Esophagus (tissue), 2 donors: Measurements from ENCODE around the gene HAUS7. TPM values are rescaled to one million over a fixed set of nuclear protein-coding genes. Genes with fewer than 3 reads are reported as not detected.

ENCODE experiments used
- H3K27ac ChIP-seq, 2 donors: one replicate each; pipeline ENCODE4 v1.5.1; 2013; ENCODE audit warnings: low read depth in 2 of 2, mild to moderate bottlenecking in 2 of 2, inconsistent platforms in 1 of 2, low read length in 1 of 2, moderate library complexity in 1 of 2
- H3K27me3 ChIP-seq, 2 donors: one replicate each; pipeline ENCODE4 v1.6.1; 2013; ENCODE audit warnings: low read length in 2 of 2, control low read depth in 1 of 2, mild to moderate bottlenecking in 1 of 2; ENCODE audit not compliant: insufficient read depth in 2 of 2, control insufficient read depth in 1 of 2
- H3K36me3 ChIP-seq, 2 donors: one replicate each; pipeline ENCODE4 v1.6.1; 2013; ENCODE audit warnings: low read length in 1 of 2; ENCODE audit not compliant: control insufficient read depth in 2 of 2, insufficient read depth in 2 of 2
- H3K4me1 ChIP-seq, 2 donors: one replicate each; pipeline ENCODE4 v1.6.1; 2013; ENCODE audit warnings: low read length in 1 of 2; ENCODE audit not compliant: control insufficient read depth in 2 of 2, insufficient read depth in 2 of 2
- H3K4me3 ChIP-seq, 2 donors: one replicate each; pipeline ENCODE4 v1.5.1; 2013; ENCODE audit warnings: low read length in 2 of 2, mild to moderate bottlenecking in 2 of 2, low read depth in 1 of 2, moderate library complexity in 1 of 2
- H3K9me3 ChIP-seq, 2 donors: one replicate each; pipeline ENCODE4 v1.6.1; 2013; ENCODE audit warnings: mild to moderate bottlenecking in 2 of 2, low read depth in 1 of 2, low read length in 1 of 2, moderate library complexity in 1 of 2; ENCODE audit not compliant: control insufficient read depth in 2 of 2, insufficient read depth in 1 of 2
- WGBS, 2 donors: extraction: QIAGEN DNeasy Blood & Tissue Kit; methylation state at CpG; one replicate each; pipeline ENCODE4 v1.1.7; 2013; 5-methylcytosine and 5-hydroxymethylcytosine counted together
- polyA plus RNA-seq, 2 donors: library from polyadenylated mRNA; stranded (reverse); fragments of 200-250 nt; gene quantifications; one replicate each; pipeline ENCODE4 v1.2.3, GENCODE V29; 2013
- donor health status: healthy with polysubstance abuse.
- donor health status: Bipolar disorder and iron deficiency.

The HAUS7 gene
- polyA plus RNA-seq, 2 donors, result 14.7 to 27.1 TPM

GRCh38 chrX:153474718-153475117, 4.3 kb upstream of the HAUS7 start:
- no peak overlapping the region for H3K27ac ChIP-seq
- H3K36me3 ChIP-seq, result no peaks in the 10 kb centered on the region
- no peaks in the 10 kb centered on the region for H3K27me3 ChIP-seq
- no peaks in the 10 kb centered on the region for H3K9me3 ChIP-seq
- WGBS, 2 donors, result 1 to 27% methylated on average over 34 to 59 of the region's 59 CpGs
- H3K4me3 ChIP-seq, result no peak overlapping the region
- H3K4me1 ChIP-seq, result peaks cover 0 to 7% of the 10 kb centered on the region in 2 donors

- H3K9me3 ChIP-seq, result no peaks in the 10 kb centered on the region
- H3K4me1 ChIP-seq, result peaks cover 0 to 11% of the 10 kb centered on the region in 2 donors
- H3K27ac ChIP-seq, result no peak overlapping the region
- no peaks in the 10 kb centered on the region for H3K36me3 ChIP-seq
- 75 to 79% methylated on average over 10 of the region's 10 CpGs for WGBS, 2 donors
- H3K4me3 ChIP-seq, result no peak overlapping the region
- H3K27me3 ChIP-seq, result no peaks in the 10 kb centered on the region
Observed at GRCh38 chrX:153474266-153474665, 3.9 kb upstream of the HAUS7 start.

- H3K36me3 ChIP-seq, result no peaks in the 10 kb centered on the region
- H3K27me3 ChIP-seq, result no peaks in the 10 kb centered on the region
- H3K9me3 ChIP-seq, result no peaks in the 10 kb centered on the region
- H3K4me1 ChIP-seq, result peaks cover 0 to 11% of the 10 kb centered on the region in 2 donors
- no peak overlapping the region for H3K27ac ChIP-seq
- no peak overlapping the region for H3K4me3 ChIP-seq
- WGBS, 2 donors, result 92 to 98% methylated on average over 10 of the region's 10 CpGs
Observed at GRCh38 chrX:153473126-153473525, 2.8 kb upstream of the HAUS7 start.

- no peaks in the 10 kb centered on the region for H3K36me3 ChIP-seq
- H3K4me3 ChIP-seq, result no peak overlapping the region
- 66 to 67% methylated on average over 11 of the region's 11 CpGs for WGBS, 2 donors
- no peaks in the 10 kb centered on the region for H3K9me3 ChIP-seq
- H3K27me3 ChIP-seq, result no peaks in the 10 kb centered on the region
- no peak overlapping the region for H3K27ac ChIP-seq
- H3K4me1 ChIP-seq, result peaks cover 0 to 19% of the 10 kb centered on the region in 2 donors
Observed at GRCh38 chrX:153471663-153472280, 1.4 kb upstream of the HAUS7 start.

- H3K36me3 ChIP-seq, result no peaks in the 10 kb centered on the region
- peak overlapping the region; percentile 49 to 64 for H3K4me3 ChIP-seq
- 0 to 25% methylated on average over 30 to 31 of the region's 32 CpGs for WGBS, 2 donors
- H3K4me1 ChIP-seq, result peaks cover 0 to 15% of the 10 kb centered on the region in 2 donors
- H3K27ac ChIP-seq, result peak overlapping the region; percentile 62 to 70
- H3K9me3 ChIP-seq, result no peaks in the 10 kb centered on the region
- H3K27me3 ChIP-seq, result no peaks in the 10 kb centered on the region
Observed at GRCh38 chrX:153469811-153470410, 465 bp downstream of the HAUS7 start.

GRCh38 chrX:153468008-153468580, 2.3 kb downstream of the HAUS7 start:
- Histone ChIP-seq H3K9me3 (no peaks in the 10 kb centered on the region), H3K36me3 (no peaks in the 10 kb centered on the region), H3K27ac (no peak overlapping the region), H3K4me3 (no peak overlapping the region), H3K27me3 (no peaks in the 10 kb centered on the region), H3K4me1 (peaks cover 0 to 14% of the 10 kb centered on the region in 2 donors)
- 71 to 84% methylated on average over 9 to 12 of the region's 12 CpGs for WGBS, 2 donors

GRCh38 chrX:153465691-153466380, 4.5 kb downstream of the HAUS7 start:
- Histone ChIP-seq H3K9me3 (no peaks in the 10 kb centered on the region), H3K27ac (no peak overlapping the region), H3K4me3 (no peak overlapping the region), H3K36me3 (no peaks in the 10 kb centered on the region), H3K27me3 (no peaks in the 10 kb centered on the region), H3K4me1 (peaks cover 0 to 14% of the 10 kb centered on the region in 2 donors)
- 81 to 88% methylated on average over 19 of the region's 19 CpGs for WGBS, 2 donors

GRCh38 chrX:153464116-153464515, 6.3 kb downstream of the HAUS7 start:
- Histone ChIP-seq H3K4me1 (peaks cover 0 to 8% of the 10 kb centered on the region in 2 donors), H3K27me3 (no peaks in the 10 kb centered on the region), H3K27ac (no peak overlapping the region), H3K36me3 (no peaks in the 10 kb centered on the region), H3K4me3 (no peak overlapping the region), H3K9me3 (no peaks in the 10 kb centered on the region)
- WGBS, 2 donors, result 83 to 87% methylated on average over 5 of the region's 5 CpGs

- H3K27me3 ChIP-seq, result no peaks in the 10 kb centered on the region
- no peak overlapping the region for H3K27ac ChIP-seq
- no peaks in the 10 kb centered on the region for H3K9me3 ChIP-seq
- peaks cover 0 to 8% of the 10 kb centered on the region in 2 donors for H3K4me1 ChIP-seq
- 75 to 77% methylated on average over 12 of the region's 12 CpGs for WGBS, 2 donors
- no peaks in the 10 kb centered on the region for H3K36me3 ChIP-seq
- H3K4me3 ChIP-seq, result no peak overlapping the region
Observed at GRCh38 chrX:153463556-153463955, 6.8 kb downstream of the HAUS7 start.
